ENCODE measurements around the gene C10orf90. TPM values are rescaled to one million over a fixed set of nuclear protein-coding genes. Genes with fewer than 3 reads are reported as not detected.

The C10orf90 gene
- total RNA-seq, 1 donor, result 0.72 TPM

DNA sequence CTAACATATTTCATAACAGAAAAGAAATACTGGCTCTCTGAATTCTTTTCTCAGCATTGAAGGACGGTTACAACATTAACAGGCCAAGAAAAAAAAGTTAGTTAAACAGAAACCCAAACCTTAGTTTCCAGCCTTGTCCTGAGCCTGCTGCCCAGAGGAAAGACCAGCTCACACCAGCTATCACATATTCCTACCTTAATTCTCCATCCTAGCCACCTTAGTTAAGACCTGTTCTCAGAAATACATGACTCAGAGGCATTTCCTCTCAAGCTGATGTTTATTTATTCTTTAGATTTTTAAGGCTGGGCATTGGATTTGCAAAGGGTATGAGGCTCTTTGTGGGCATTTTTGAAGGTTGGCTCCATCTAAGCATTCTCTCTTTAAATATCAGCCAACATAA, 247.9 kb downstream of the C10orf90 start:
- peak overlapping the region; percentile 21 for H2AFZ ChIP-seq (ENCODE audit: low read length)
- H3K36me3 ChIP-seq (ENCODE audit: insufficient read depth, low read length), result no peaks in the 10 kb centered on the region
- no peaks in the 10 kb centered on the region for H3K27me3 ChIP-seq (ENCODE audit: insufficient read depth, low read length)
- peaks cover 7% of the 10 kb centered on the region for H3K9me3 ChIP-seq (ENCODE audit: low read depth, low read length)
- peak overlapping the region; percentile 79 for H3K4me2 ChIP-seq (ENCODE audit: insufficient read depth, low read length)
- H3K27ac ChIP-seq (ENCODE audit: low read depth, low read length), result peak overlapping the region; percentile 90
- no peaks in the 10 kb centered on the region for H4K20me1 ChIP-seq (ENCODE audit: insufficient read depth, low read length)
- no peak overlapping the region for H3K4me3 ChIP-seq (ENCODE audit: insufficient read depth, low read length)
- DNase-seq (ENCODE audit: insufficient read length, low spot score, missing footprints), result no peak
- TF ChIP-seq, protein P1, sequence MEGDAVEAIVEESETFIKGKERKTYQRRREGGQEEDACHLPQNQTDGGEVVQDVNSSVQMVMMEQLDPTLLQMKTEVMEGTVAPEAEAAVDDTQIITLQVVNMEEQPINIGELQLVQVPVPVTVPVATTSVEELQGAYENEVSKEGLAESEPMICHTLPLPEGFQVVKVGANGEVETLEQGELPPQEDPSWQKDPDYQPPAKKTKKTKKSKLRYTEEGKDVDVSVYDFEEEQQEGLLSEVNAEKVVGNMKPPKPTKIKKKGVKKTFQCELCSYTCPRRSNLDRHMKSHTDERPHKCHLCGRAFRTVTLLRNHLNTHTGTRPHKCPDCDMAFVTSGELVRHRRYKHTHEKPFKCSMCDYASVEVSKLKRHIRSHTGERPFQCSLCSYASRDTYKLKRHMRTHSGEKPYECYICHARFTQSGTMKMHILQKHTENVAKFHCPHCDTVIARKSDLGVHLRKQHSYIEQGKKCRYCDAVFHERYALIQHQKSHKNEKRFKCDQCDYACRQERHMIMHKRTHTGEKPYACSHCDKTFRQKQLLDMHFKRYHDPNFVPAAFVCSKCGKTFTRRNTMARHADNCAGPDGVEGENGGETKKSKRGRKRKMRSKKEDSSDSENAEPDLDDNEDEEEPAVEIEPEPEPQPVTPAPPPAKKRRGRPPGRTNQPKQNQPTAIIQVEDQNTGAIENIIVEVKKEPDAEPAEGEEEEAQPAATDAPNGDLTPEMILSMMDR (IDR thresholded peaks at IDR 0.05; ENCODE audit: extremely low read depth, low read depth, low read length), result no peak
- no peaks in the 10 kb centered on the region for H3K79me2 ChIP-seq (ENCODE audit: insufficient read depth, low read length)
- H3K4me1 ChIP-seq (ENCODE audit: insufficient read depth, low read length), result peaks cover 17% of the 10 kb centered on the region

DNA sequence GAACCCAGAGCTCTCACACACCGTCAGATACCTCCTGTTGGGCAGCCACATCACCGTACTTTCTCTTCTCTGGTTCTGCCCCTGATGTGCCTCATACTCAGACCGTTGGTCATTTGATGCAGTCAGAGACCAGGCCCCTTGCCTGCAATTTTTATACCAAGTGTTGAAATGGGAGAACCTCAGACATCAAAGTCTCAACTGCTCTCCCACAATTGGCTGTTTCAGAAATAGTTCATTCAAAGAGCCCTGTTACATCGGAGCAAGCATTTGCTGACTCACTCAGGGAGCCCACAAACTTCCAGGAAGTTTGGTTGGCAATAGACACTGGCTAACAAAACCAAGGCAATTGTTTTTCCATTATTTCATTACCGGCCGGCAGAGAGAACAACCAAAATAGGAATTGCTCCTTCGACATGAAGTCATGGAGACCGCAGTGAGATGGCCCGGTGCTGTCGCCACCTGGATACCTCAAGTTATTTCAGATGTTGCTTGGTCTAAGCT, 248.7 kb downstream of the C10orf90 start:
- peaks cover 7% of the 10 kb centered on the region for H3K9me3 ChIP-seq (ENCODE audit: low read depth, low read length)
- H3K27ac ChIP-seq (ENCODE audit: low read depth, low read length), result peak overlapping the region; percentile 90
- no peaks in the 10 kb centered on the region for H3K36me3 ChIP-seq (ENCODE audit: insufficient read depth, low read length)
- H4K20me1 ChIP-seq (ENCODE audit: insufficient read depth, low read length), result no peaks in the 10 kb centered on the region
- peak overlapping the region; percentile 47 for H2AFZ ChIP-seq (ENCODE audit: low read length)
- peak overlapping the region; percentile 79 for H3K4me2 ChIP-seq (ENCODE audit: insufficient read depth, low read length)
- TF ChIP-seq, protein P1 (IDR thresholded peaks at IDR 0.05; ENCODE audit: extremely low read depth, low read depth, low read length), result no peak
- DNase-seq (ENCODE audit: insufficient read length, low spot score, missing footprints), result peak; percentile 79
- H3K79me2 ChIP-seq (ENCODE audit: insufficient read depth, low read length), result no peaks in the 10 kb centered on the region
- peaks cover 17% of the 10 kb centered on the region for H3K4me1 ChIP-seq (ENCODE audit: insufficient read depth, low read length)
- H3K4me3 ChIP-seq (ENCODE audit: insufficient read depth, low read length), result peak overlapping the region; percentile 59
- no peaks in the 10 kb centered on the region for H3K27me3 ChIP-seq (ENCODE audit: insufficient read depth, low read length)

DNA sequence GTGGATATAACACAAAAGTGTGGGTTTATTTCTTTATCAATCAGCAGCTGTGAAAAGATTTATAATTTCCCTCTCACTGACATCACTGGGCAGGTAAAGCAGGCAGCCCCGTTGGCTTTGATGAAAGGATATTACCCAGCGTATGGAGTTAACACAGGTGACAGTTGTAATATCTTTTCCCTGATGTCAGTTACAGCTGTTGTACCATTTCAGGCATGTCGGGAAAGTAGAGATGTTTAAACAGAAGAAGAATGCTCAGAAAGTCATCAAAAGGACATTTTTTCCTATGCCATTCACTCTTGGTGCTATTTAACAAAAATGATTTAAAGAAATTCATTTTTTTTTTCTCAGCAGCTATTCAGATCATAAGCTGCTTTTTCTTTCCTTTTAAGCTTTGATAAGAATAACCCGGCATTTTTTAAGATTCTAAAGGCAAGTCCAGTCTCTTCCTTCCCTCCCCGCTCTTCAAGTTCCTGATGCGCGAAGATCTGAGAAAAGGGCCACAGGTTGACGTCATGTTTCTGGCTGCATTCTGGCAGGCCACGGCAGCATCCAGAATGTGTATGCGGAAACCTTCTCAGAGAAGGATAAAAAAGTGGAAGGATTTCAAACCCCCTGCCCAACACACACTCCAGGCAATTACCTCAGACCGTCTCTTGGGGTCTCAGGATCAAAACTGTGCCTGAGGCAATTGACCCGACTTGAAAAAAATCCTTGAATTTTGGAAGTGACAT, 249.8 kb downstream of the C10orf90 start:
- peak overlapping the region; percentile 16 for H2AFZ ChIP-seq (ENCODE audit: low read length)
- H3K9me3 ChIP-seq (ENCODE audit: low read depth, low read length), result peaks cover 7% of the 10 kb centered on the region
- peak overlapping the region; percentile 90 for H3K27ac ChIP-seq (ENCODE audit: low read depth, low read length)
- H3K4me1 ChIP-seq (ENCODE audit: insufficient read depth, low read length), result peaks cover 17% of the 10 kb centered on the region
- H3K4me3 ChIP-seq (ENCODE audit: insufficient read depth, low read length), result no peak overlapping the region
- H3K36me3 ChIP-seq (ENCODE audit: insufficient read depth, low read length), result no peaks in the 10 kb centered on the region
- H4K20me1 ChIP-seq (ENCODE audit: insufficient read depth, low read length), result no peaks in the 10 kb centered on the region
- H3K27me3 ChIP-seq (ENCODE audit: insufficient read depth, low read length), result no peaks in the 10 kb centered on the region
- DNase-seq (ENCODE audit: insufficient read length, low spot score, missing footprints), result no peak
- TF ChIP-seq, protein P1 (IDR thresholded peaks at IDR 0.05; ENCODE audit: extremely low read depth, low read depth, low read length), result no peak
- H3K79me2 ChIP-seq (ENCODE audit: insufficient read depth, low read length), result no peaks in the 10 kb centered on the region
- H3K4me2 ChIP-seq (ENCODE audit: insufficient read depth, low read length), result peak overlapping the region; percentile 72

DNA sequence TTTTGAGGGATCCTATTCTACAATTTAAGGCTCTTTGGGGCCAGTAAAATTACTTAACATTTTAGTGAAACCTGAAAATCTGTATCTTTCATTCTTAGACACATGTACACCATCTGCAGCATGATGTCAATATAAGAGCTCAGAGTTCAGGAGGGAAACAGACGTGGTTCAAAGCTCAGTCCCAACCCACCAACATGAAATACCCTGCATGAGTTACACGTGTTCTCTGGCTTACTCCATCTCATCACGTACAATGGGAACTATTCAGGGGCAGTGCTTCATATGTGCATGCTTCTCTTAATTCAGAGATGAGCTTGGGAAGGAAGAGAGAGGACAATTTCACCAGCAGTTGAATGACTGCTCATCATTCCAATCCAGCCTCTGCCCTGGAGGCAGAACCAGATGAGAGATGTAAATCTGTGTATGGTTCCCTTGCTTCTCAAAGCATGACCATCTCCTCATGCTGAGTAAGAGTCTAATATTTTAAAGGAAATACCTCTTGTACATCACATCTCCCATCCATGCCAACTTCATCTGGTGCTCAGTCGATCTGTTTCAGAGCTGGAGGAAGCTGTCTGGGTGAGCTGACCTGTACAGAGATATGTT, 253.2 kb downstream of the C10orf90 start:
- Histone ChIP-seq H3K36me3 (ENCODE audit: insufficient read depth, low read length) (no peaks in the 10 kb centered on the region), H3K9me3 (ENCODE audit: low read depth, low read length) (no peaks in the 10 kb centered on the region), H3K4me3 (ENCODE audit: insufficient read depth, low read length) (no peak overlapping the region), H3K27me3 (ENCODE audit: insufficient read depth, low read length) (no peaks in the 10 kb centered on the region), H3K27ac (ENCODE audit: low read depth, low read length) (no peak overlapping the region), H3K4me1 (ENCODE audit: insufficient read depth, low read length) (peaks cover 13% of the 10 kb centered on the region), H4K20me1 (ENCODE audit: insufficient read depth, low read length) (no peaks in the 10 kb centered on the region), H3K79me2 (ENCODE audit: insufficient read depth, low read length) (no peaks in the 10 kb centered on the region), H2AFZ (ENCODE audit: low read length) (no peak overlapping the region), H3K4me2 (ENCODE audit: insufficient read depth, low read length) (no peak overlapping the region)
- no peak for DNase-seq (ENCODE audit: insufficient read length, low spot score, missing footprints)
- TF ChIP-seq, protein P1 (IDR thresholded peaks at IDR 0.05; ENCODE audit: extremely low read depth, low read depth, low read length), result no peak
